Activated B cell treated with CpG ODN at 0.5 μM for 24 hours (primary cell): ENCODE measurements around the gene ZIC2. TPM values are rescaled to one million over a fixed set of nuclear protein-coding genes. Genes with fewer than 3 reads are reported as not detected.

Experiments used
- ATAC-seq: fragments of 200-7000 bp; cut with Tn5 transposase; one replicate; pipeline ENCODE4 v1.10.0; 2021; ENCODE audit warnings: low read depth, mild to moderate bottlenecking, moderate library complexity
- CTCF ChIA-PET: fragments of 350-600 bp; sonication (Branson Sonifier 250); formaldehyde crosslinking; loops from one replicate; lab custom pipeline; 2021; ENCODE audit warnings: antibody characterized with exemption; lab: Charles Lee
- POLR2A ChIA-PET: fragments of 350-600 bp; sonication (Branson Sonifier 250); formaldehyde crosslinking; loops from one replicate; lab custom pipeline; 2021; ENCODE audit warnings: antibody characterized with exemption; lab: Charles Lee
- DNase-seq: peaks from one replicate; pipeline ENCODE4 v3.0.0; 2022
- H3K27ac Mint-ChIP-seq: one replicate; pipeline ENCODE4 v1.8.0; 2020; ENCODE audit warnings: mixed read lengths
- H3K27me3 Mint-ChIP-seq: one replicate; pipeline ENCODE4 v1.8.0; 2021; ENCODE audit warnings: mixed read lengths
- H3K36me3 Mint-ChIP-seq: one replicate; pipeline ENCODE4 v1.8.0; 2021; ENCODE audit warnings: low read depth, mixed read lengths
- H3K4me1 Mint-ChIP-seq: one replicate; pipeline ENCODE4 v1.8.0; 2021; ENCODE audit warnings: mixed read lengths
- H3K4me3 Mint-ChIP-seq: one replicate; pipeline ENCODE4 v1.8.0; 2020; ENCODE audit warnings: mild to moderate bottlenecking, mixed read lengths
- H3K9me3 Mint-ChIP-seq: one replicate; pipeline ENCODE4 v1.8.0; 2020; ENCODE audit warnings: mixed read lengths
- intact Hi-C: fragments of 100-400 bp; cut with micrococcal nuclease; formaldehyde crosslinking; loops from one replicate; pipeline ENCODE4 v1.15.1; 2024
- total RNA-seq: library from RNA; stranded (reverse); gene quantifications from 2 replicates; pipeline ENCODE4 v1.2.3, GENCODE V29; 2022
- TF ChIP-seq, protein P1 (sequence below): fragments of 200-600 bp; IDR thresholded peaks from one replicate; pipeline ENCODE4 v1.8.0; 2022; ENCODE audit warnings: antibody characterized with exemption, mild to moderate bottlenecking

The ZIC2 gene
- total RNA-seq, 1 donor from 2014 or later = not detected

DNA sequence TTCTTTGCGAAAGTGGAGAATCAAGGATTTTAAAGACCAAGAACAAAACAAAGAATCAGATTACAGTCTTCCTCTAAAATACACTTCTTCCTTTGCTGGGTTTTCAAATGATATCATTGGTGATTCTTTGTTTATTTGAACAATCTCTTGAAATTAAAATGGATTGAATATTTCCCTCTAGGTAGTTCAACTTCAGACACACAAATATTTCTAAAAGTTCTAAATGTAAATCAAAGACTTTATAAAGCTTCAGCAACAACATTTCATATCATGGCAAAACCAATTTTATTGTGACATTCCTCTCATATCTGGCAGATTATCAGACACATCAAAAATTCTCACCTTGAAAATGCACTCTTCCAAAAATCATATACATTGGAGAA lies 13.0 kb downstream of the ZIC2 start:
- TF ChIP-seq, protein P1, sequence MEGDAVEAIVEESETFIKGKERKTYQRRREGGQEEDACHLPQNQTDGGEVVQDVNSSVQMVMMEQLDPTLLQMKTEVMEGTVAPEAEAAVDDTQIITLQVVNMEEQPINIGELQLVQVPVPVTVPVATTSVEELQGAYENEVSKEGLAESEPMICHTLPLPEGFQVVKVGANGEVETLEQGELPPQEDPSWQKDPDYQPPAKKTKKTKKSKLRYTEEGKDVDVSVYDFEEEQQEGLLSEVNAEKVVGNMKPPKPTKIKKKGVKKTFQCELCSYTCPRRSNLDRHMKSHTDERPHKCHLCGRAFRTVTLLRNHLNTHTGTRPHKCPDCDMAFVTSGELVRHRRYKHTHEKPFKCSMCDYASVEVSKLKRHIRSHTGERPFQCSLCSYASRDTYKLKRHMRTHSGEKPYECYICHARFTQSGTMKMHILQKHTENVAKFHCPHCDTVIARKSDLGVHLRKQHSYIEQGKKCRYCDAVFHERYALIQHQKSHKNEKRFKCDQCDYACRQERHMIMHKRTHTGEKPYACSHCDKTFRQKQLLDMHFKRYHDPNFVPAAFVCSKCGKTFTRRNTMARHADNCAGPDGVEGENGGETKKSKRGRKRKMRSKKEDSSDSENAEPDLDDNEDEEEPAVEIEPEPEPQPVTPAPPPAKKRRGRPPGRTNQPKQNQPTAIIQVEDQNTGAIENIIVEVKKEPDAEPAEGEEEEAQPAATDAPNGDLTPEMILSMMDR = no peak
- ChIA-PET CTCF (no interaction called here), POLR2A (no interaction called here)
- Mint-ChIP-seq H3K36me3 (peaks cover 1% of the 10 kb centered on the region), H3K4me3 (no peak overlapping the region), H3K9me3 (peaks cover 24% of the 10 kb centered on the region), H3K27ac (no peak overlapping the region), H3K4me1 (peaks cover 10% of the 10 kb centered on the region), H3K27me3 (peaks cover 76% of the 10 kb centered on the region)
- no peak for ATAC-seq
- intact Hi-C loops = loop anchor here (2.0 to 10.0 kb wide), 2 partner anchors 14 to 240 kb away; partner anchors contain the start of gene ZIC2
- no peak for DNase-seq

DNA sequence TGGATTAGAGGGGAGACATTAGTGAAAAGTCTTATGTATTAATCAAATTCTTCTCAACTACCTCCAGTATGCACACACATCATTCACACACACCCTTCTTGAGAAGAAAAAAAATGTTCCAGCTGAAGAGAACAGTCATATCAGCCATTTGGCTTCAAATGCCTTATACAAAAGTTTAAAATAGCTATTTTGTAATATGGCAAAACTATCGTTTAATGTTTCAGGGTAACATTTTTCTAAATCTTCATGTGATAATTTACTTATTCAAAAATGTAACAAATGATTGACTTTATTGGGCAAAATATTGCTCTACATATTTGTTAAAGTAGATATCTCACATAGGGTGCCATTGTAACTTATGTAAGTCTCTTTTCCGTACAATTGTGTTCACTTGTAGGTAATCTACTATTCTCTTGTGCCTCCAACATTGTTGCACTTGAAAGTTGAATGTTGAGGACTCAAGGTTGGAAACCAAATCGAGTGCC lies 13.6 kb downstream of the ZIC2 start:
- CTCF ChIA-PET = no interaction called here
- intact Hi-C loops = loop anchor here (2.0 to 10.0 kb wide), 2 partner anchors 14 to 240 kb away; partner anchors contain the start of gene ZIC2
- POLR2A ChIA-PET = no interaction called here
- no peak overlapping the region for H3K4me3 Mint-ChIP-seq
- no peak for ATAC-seq
- H3K9me3 Mint-ChIP-seq = peaks cover 24% of the 10 kb centered on the region
- no peak overlapping the region for H3K27ac Mint-ChIP-seq
- H3K4me1 Mint-ChIP-seq = peaks cover 6% of the 10 kb centered on the region
- TF ChIP-seq, protein P1 = no peak
- H3K27me3 Mint-ChIP-seq = peaks cover 74% of the 10 kb centered on the region
- DNase-seq = no peak
- H3K36me3 Mint-ChIP-seq = peaks cover 1% of the 10 kb centered on the region

DNA sequence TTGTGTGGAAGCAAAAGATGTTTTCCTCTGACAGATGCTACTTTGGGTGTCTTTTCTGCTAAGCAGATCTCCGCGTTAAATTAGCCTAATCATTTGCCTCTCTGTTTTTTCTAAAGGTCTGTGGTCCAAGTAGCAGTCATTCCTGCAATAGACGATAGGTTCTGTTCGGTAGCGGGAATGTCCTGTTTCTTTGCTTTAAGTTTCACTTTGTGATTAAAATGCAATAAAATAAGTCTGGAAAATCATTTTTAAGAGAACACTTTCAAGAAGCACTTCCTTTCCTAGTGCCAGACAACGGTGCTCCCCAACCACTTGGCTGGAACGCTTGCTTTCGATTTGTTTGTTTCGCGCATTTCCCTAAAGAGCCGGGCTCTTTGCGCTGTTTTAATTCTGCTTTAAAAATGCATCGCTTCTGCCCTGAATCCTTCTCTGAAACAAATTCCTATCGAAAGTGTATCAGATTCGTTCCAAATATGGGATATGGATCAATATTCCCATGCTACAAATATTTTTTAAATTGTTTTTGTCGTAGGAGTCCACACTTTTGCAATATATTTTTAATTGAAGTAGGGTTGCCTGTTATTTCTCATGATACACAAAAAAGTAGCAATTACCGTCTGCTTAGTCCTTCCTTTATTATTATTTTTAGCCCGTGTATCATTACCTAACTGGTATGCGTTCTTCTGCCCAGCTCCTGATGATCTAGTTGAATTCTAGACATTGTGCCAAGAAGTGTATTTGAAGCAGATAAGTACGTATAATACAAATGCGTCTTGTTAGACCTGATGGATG lies 14.2 kb downstream of the ZIC2 start:
- TF ChIP-seq, protein P1 = no peak
- DNase-seq (no peak), ATAC-seq (no peak)
- peaks cover 24% of the 10 kb centered on the region for H3K9me3 Mint-ChIP-seq
- H3K4me1 Mint-ChIP-seq = peaks cover under 1% of the 10 kb centered on the region
- intact Hi-C loops = loop anchor here (2.0 to 10.0 kb wide), 2 partner anchors 15 to 239 kb away; partner anchors contain the start of gene ZIC2
- CTCF ChIA-PET = no interaction called here
- peaks cover 1% of the 10 kb centered on the region for H3K36me3 Mint-ChIP-seq
- H3K27ac Mint-ChIP-seq = no peak overlapping the region
- H3K4me3 Mint-ChIP-seq = no peak overlapping the region
- POLR2A ChIA-PET = no interaction called here
- peaks cover 68% of the 10 kb centered on the region for H3K27me3 Mint-ChIP-seq

DNA sequence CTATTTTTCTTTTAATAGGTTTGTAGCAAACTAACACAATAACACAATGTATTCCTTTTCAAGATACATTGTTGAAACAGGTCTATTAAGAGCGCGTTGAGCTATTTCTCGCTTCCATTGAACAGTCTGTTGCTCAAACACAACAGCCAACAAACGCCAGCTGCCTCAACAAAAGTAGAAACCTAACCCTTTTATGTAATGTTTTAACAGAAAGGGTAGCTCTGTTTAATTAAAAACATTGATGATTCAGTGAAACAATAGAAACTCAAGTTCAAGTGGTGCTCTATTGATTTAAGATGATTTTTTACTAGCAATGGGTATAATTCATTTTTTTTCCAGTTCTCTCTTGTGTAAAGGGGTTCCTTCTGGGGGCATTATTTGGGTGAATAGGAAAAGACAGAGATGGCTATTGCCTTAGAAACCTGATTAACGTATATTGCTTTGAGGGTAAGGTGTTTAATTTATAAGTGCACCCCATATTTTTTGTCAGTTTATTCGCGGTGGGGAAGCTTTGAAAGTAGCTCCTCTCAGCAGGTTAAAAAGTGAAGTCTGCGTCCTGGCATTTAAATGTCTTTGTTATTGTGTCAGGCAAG lies 14.9 kb downstream of the ZIC2 start:
- ChIA-PET CTCF (no interaction called here), POLR2A (no interaction called here)
- H3K27me3 Mint-ChIP-seq = peaks cover 69% of the 10 kb centered on the region
- intact Hi-C loops = loop anchor here (10.0 kb wide), 1 partner anchor 238 kb away; no protein-coding TSS in a partner anchor
- TF ChIP-seq, protein P1 = no peak
- no peak for ATAC-seq
- no peak overlapping the region for H3K27ac Mint-ChIP-seq
- peaks cover 1% of the 10 kb centered on the region for H3K36me3 Mint-ChIP-seq
- no peak overlapping the region for H3K4me3 Mint-ChIP-seq
- H3K4me1 Mint-ChIP-seq = no peaks in the 10 kb centered on the region
- no peak for DNase-seq
- peaks cover 24% of the 10 kb centered on the region for H3K9me3 Mint-ChIP-seq

DNA sequence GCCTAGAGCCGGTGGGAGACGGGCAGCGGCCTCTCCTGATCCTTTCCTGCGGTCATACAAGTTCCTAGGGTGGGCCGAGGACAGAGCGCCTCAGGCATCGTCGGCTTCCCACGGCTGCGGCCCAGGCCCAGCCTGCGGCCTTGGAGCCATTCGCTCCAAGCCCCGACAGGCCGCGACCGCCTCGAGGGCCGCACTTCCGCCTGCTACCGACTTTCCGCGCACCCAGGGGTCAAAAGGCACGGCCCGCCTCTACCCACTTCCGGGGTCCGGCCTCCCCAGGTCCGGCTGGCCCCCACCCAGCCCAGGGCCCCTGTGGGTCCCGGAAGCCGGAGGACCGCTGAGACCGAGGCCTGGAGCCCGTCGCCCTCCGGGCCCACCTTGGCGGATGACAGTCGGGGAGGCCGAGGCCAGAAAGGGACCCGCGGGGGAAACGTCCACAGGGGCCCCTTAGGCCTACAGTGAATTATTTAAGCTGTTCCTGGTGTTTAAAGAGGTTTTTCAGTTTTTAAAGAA lies 16.2 kb downstream of the ZIC2 start:
- no peak overlapping the region for H3K4me3 Mint-ChIP-seq
- no peak overlapping the region for H3K27ac Mint-ChIP-seq
- H3K9me3 Mint-ChIP-seq = peaks cover 22% of the 10 kb centered on the region
- ChIA-PET CTCF (no interaction called here), POLR2A (no interaction called here)
- H3K27me3 Mint-ChIP-seq = peaks cover 64% of the 10 kb centered on the region
- TF ChIP-seq, protein P1 = no peak
- peaks cover 1% of the 10 kb centered on the region for H3K36me3 Mint-ChIP-seq
- DNase-seq = no peak
- intact Hi-C loops = loop anchor here (10.0 kb wide), 1 partner anchor 237 kb away; no protein-coding TSS in a partner anchor
- no peak for ATAC-seq
- H3K4me1 Mint-ChIP-seq = no peaks in the 10 kb centered on the region
